GM23338 (cell line): ENCODE results near the gene SLC25A24. TPM values are rescaled to one million over a fixed set of nuclear protein-coding genes. Genes with fewer than 3 reads are reported as not detected.

Source experiments
- CREB1 ChIP-seq: fragments of 250-450 bp; sonication (Bioruptor Pico); IDR thresholded peaks from 2 replicates; pipeline ENCODE4 v1.5.0; 2020; ENCODE audit warnings: low read depth, mild to moderate bottlenecking, moderate library complexity
- EZH2 ChIP-seq: fragments of 200-600 bp; sonication (generic); IDR thresholded peaks from one replicate; pipeline ENCODE4 v1.8.0; 2017; ENCODE audit warnings: antibody characterized with exemption, mild to moderate bottlenecking, low read depth; ENCODE audit not compliant: unreplicated experiment
- JUNB ChIP-seq: IDR thresholded peaks from one replicate; pipeline ENCODE4 v1.6.1; 2016; ENCODE audit warnings: antibody characterized with exemption; ENCODE audit not compliant: unreplicated experiment
- ZNF114 ChIP-seq: fragments of 250-450 bp; sonication (Bioruptor Pico); IDR thresholded peaks from 2 replicates; pipeline ENCODE4 v1.5.0; 2020; ENCODE audit warnings: mild to moderate bottlenecking, moderate library complexity
- ZNF331 ChIP-seq: fragments of 250-450 bp; sonication (Bioruptor Pico); IDR thresholded peaks from 2 replicates; pipeline ENCODE4 v1.5.0; 2020; ENCODE audit warnings: low read depth, mild to moderate bottlenecking, moderate library complexity
- polyA plus RNA-seq: library from polyadenylated mRNA; unstranded; fragments of >200 nt; fragmentation: Nextera tagmentation; extraction: Ambion mirVana; gene quantifications from 2 replicates; pipeline ENCODE4 v1.2.1, GENCODE V29; 2016
- total RNA-seq: library from RNA; depleted of rRNA; stranded (reverse); fragments of >200 nt; shearing (Covaris generic); gene quantifications from 2 replicates; pipeline ENCODE4 v1.2.3, GENCODE V29; 2014
- TF ChIP-seq, protein P1 (sequence below): fragments of 250-450 bp; sonication (Bioruptor Pico); IDR thresholded peaks from 2 replicates; pipeline ENCODE4 v1.5.0; 2020; ENCODE audit warnings: mild to moderate bottlenecking, moderate library complexity
- TF ChIP-seq, protein P2 (sequence below), 2 experiments: fragments of 200-600 bp in 1 of 2; sonication (generic) in 1 of 2; conservative IDR thresholded peaks; 2 replicates each; pipeline versions ENCODE4 v1.5.1 to v1.6.1; 2016 to 2017; ENCODE audit warnings: antibody characterized with exemption in 2 of 2, low read depth in 2 of 2, mild to moderate bottlenecking in 2 of 2, moderate library complexity in 1 of 2
- TF ChIP-seq, protein P3 (sequence below): IDR thresholded peaks from one replicate; pipeline ENCODE4 v1.6.1; 2018; ENCODE audit warnings: antibody characterized with exemption; ENCODE audit not compliant: unreplicated experiment
- TF ChIP-seq, protein P4 (sequence below): IDR thresholded peaks from 2 replicates; pipeline ENCODE4 v1.6.1; 2016; ENCODE audit warnings: antibody characterized with exemption

Gene SLC25A24
- total and polyA plus RNA-seq, 2 experiments from 2014 or later: 17.4 to 46.0 TPM

DNA sequence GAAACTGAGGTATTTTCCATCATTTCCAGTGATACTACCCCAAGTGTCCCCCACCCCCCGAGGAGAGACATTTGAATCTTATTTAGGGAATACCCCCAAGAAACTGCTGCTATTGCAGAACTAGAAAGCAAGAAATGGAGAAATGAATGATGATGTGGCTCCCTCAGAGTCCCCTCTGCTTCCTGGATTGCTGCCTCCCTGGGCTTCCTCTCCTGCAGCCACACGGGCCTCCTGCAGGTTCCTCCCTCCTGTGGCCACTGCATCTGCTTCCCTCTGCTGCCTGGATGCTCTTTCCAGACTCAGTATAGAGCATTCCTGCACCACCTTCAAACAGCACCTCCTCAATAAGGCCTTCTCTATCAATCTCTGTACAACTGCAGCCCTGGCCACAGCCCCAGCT lies 69.3 kb downstream of the SLC25A24 start (continued):
- TF ChIP-seq, protein P1, sequence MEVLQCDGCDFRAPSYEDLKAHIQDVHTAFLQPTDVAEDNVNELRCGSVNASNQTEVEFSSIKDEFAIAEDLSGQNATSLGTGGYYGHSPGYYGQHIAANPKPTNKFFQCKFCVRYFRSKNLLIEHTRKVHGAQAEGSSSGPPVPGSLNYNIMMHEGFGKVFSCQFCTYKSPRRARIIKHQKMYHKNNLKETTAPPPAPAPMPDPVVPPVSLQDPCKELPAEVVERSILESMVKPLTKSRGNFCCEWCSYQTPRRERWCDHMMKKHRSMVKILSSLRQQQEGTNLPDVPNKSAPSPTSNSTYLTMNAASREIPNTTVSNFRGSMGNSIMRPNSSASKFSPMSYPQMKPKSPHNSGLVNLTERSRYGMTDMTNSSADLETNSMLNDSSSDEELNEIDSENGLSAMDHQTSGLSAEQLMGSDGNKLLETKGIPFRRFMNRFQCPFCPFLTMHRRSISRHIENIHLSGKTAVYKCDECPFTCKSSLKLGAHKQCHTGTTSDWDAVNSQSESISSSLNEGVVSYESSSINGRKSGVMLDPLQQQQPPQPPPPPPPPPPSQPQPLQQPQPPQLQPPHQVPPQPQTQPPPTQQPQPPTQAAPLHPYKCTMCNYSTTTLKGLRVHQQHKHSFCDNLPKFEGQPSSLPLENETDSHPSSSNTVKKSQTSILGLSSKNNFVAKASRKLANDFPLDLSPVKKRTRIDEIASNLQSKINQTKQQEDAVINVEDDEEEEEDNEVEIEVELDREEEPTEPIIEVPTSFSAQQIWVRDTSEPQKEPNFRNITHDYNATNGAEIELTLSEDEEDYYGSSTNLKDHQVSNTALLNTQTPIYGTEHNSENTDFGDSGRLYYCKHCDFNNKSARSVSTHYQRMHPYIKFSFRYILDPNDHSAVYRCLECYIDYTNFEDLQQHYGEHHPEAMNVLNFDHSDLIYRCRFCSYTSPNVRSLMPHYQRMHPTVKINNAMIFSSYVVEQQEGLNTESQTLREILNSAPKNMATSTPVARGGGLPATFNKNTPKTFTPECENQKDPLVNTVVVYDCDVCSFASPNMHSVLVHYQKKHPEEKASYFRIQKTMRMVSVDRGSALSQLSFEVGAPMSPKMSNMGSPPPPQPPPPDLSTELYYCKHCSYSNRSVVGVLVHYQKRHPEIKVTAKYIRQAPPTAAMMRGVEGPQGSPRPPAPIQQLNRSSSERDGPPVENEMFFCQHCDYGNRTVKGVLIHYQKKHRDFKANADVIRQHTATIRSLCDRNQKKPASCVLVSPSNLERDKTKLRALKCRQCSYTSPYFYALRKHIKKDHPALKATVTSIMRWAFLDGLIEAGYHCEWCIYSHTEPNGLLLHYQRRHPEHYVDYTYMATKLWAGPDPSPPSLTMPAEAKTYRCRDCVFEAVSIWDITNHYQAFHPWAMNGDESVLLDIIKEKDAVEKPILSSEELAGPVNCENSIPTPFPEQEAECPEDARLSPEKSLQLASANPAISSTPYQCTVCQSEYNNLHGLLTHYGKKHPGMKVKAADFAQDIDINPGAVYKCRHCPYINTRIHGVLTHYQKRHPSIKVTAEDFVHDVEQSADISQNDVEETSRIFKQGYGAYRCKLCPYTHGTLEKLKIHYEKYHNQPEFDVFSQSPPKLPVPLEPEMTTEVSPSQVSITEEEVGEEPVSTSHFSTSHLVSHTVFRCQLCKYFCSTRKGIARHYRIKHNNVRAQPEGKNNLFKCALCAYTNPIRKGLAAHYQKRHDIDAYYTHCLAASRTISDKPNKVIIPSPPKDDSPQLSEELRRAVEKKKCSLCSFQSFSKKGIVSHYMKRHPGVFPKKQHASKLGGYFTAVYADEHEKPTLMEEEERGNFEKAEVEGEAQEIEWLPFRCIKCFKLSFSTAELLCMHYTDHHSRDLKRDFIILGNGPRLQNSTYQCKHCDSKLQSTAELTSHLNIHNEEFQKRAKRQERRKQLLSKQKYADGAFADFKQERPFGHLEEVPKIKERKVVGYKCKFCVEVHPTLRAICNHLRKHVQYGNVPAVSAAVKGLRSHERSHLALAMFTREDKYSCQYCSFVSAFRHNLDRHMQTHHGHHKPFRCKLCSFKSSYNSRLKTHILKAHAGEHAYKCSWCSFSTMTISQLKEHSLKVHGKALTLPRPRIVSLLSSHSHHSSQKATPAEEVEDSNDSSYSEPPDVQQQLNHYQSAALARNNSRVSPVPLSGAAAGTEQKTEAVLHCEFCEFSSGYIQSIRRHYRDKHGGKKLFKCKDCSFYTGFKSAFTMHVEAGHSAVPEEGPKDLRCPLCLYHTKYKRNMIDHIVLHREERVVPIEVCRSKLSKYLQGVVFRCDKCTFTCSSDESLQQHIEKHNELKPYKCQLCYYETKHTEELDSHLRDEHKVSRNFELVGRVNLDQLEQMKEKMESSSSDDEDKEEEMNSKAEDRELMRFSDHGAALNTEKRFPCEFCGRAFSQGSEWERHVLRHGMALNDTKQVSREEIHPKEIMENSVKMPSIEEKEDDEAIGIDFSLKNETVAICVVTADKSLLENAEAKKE (CRISPR knock-in tag): no peak
- TF ChIP-seq ZNF114 (CRISPR knock-in tag): no peak
- TF ChIP-seq EZH2: no peak
- no peak for TF ChIP-seq ZNF331 (CRISPR knock-in tag)
- TF ChIP-seq CREB1 (CRISPR knock-in tag): no peak
- TF ChIP-seq, protein P2, sequence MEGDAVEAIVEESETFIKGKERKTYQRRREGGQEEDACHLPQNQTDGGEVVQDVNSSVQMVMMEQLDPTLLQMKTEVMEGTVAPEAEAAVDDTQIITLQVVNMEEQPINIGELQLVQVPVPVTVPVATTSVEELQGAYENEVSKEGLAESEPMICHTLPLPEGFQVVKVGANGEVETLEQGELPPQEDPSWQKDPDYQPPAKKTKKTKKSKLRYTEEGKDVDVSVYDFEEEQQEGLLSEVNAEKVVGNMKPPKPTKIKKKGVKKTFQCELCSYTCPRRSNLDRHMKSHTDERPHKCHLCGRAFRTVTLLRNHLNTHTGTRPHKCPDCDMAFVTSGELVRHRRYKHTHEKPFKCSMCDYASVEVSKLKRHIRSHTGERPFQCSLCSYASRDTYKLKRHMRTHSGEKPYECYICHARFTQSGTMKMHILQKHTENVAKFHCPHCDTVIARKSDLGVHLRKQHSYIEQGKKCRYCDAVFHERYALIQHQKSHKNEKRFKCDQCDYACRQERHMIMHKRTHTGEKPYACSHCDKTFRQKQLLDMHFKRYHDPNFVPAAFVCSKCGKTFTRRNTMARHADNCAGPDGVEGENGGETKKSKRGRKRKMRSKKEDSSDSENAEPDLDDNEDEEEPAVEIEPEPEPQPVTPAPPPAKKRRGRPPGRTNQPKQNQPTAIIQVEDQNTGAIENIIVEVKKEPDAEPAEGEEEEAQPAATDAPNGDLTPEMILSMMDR (conservative IDR thresholded peaks at IDR 0.05; ENCODE audit: low read depth in 2 of 2): no peak
- no peak for TF ChIP-seq JUNB
- TF ChIP-seq, protein P3, sequence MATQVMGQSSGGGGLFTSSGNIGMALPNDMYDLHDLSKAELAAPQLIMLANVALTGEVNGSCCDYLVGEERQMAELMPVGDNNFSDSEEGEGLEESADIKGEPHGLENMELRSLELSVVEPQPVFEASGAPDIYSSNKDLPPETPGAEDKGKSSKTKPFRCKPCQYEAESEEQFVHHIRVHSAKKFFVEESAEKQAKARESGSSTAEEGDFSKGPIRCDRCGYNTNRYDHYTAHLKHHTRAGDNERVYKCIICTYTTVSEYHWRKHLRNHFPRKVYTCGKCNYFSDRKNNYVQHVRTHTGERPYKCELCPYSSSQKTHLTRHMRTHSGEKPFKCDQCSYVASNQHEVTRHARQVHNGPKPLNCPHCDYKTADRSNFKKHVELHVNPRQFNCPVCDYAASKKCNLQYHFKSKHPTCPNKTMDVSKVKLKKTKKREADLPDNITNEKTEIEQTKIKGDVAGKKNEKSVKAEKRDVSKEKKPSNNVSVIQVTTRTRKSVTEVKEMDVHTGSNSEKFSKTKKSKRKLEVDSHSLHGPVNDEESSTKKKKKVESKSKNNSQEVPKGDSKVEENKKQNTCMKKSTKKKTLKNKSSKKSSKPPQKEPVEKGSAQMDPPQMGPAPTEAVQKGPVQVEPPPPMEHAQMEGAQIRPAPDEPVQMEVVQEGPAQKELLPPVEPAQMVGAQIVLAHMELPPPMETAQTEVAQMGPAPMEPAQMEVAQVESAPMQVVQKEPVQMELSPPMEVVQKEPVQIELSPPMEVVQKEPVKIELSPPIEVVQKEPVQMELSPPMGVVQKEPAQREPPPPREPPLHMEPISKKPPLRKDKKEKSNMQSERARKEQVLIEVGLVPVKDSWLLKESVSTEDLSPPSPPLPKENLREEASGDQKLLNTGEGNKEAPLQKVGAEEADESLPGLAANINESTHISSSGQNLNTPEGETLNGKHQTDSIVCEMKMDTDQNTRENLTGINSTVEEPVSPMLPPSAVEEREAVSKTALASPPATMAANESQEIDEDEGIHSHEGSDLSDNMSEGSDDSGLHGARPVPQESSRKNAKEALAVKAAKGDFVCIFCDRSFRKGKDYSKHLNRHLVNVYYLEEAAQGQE: no peak
- TF ChIP-seq, protein P4, sequence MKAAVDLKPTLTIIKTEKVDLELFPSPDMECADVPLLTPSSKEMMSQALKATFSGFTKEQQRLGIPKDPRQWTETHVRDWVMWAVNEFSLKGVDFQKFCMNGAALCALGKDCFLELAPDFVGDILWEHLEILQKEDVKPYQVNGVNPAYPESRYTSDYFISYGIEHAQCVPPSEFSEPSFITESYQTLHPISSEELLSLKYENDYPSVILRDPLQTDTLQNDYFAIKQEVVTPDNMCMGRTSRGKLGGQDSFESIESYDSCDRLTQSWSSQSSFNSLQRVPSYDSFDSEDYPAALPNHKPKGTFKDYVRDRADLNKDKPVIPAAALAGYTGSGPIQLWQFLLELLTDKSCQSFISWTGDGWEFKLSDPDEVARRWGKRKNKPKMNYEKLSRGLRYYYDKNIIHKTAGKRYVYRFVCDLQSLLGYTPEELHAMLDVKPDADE: no peak
